ENCODE measurements around the gene RPS10. TPM values are rescaled to one million over a fixed set of nuclear protein-coding genes. Genes with fewer than 3 reads are reported as not detected.
"Not testable (repeated sequence)": the region's sequence is repeated elsewhere in the genome, so short reads cannot be mapped to it uniquely, and the experiment has no call there.

The RPS10 gene
- total and polyA plus RNA-seq, 2 experiments from 2014 or later: 1,755 to 2,175 TPM

DNA sequence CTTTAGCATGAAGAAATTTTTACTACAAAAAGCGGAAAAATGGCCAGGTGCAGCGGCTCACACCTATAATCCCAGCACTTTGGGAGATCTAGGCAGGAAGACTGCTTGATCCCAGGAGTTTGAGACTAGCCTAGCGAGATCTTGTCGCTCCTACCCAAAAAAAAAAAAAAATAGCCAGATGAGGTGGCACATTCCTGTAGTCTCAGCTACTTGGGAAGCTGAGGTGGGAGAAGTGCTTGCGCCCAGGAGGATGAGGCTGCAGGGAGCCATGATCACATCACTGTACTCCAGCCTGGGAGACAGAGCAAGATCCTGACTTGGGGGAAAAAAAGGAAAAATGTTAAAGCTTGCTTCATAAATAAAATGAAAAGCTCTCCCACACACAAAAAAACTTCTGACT lies 47.9 kb downstream of the RPS10 start (continued):
- TF ChIP-seq ZNF331 (CRISPR knock-in tag; IDR thresholded peaks at IDR 0.05; ENCODE audit: low read depth): no peak
- TF ChIP-seq EZH2 (IDR thresholded peaks at IDR 0.05; ENCODE audit: low read depth, unreplicated experiment): no peak
- TF ChIP-seq, protein P1, sequence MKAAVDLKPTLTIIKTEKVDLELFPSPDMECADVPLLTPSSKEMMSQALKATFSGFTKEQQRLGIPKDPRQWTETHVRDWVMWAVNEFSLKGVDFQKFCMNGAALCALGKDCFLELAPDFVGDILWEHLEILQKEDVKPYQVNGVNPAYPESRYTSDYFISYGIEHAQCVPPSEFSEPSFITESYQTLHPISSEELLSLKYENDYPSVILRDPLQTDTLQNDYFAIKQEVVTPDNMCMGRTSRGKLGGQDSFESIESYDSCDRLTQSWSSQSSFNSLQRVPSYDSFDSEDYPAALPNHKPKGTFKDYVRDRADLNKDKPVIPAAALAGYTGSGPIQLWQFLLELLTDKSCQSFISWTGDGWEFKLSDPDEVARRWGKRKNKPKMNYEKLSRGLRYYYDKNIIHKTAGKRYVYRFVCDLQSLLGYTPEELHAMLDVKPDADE (IDR thresholded peaks at IDR 0.05): no peak

DNA sequence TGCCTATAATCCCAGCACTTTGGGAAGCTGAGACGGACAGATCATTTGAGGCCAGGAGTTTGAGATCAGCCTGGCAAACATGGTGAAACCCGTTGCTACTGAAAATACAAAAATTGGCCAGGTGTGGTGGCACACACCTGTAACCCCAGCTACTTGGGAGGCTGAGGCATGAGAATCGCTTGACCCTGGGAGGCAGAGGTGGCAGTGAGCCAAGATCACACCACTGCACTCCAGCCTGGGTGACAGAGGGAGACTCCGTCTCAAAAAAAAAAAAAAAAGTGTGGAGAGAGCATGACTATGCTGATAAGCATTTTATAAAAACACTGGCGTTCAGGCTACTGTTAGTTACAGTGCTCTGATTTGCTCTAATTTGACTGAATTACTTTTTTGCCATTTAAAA lies 48.3 kb downstream of the RPS10 start:
- not testable (repeated sequence) for H3K36me3 ChIP-seq (ENCODE audit: insufficient read depth); H3K27me3 ChIP-seq (ENCODE audit: insufficient read depth); H3K4me3 Mint-ChIP-seq; H3K9me3 Mint-ChIP-seq; H3K4me3 ChIP-seq; H2AFZ ChIP-seq; ATAC-seq; H3K27me3 Mint-ChIP-seq (ENCODE audit: insufficient read depth, low read depth, poor library complexity); H3K9me2 ChIP-seq (ENCODE audit: insufficient read depth); H3K4me1 Mint-ChIP-seq; DNase-seq (ENCODE audit: low spot score); H3F3A ChIP-seq (replicated peaks; ENCODE audit: low read depth); H3K27ac Mint-ChIP-seq; H3K4me1 ChIP-seq (ENCODE audit: insufficient read depth); H3K4me2 ChIP-seq; H3K36me3 Mint-ChIP-seq (ENCODE audit: low read depth)
- Histone ChIP-seq H3K27ac (ENCODE audit: low read depth) (0 out of 2 replicates have a peak overlapping the region, but pooled peaks have one; percentile 65), H4K20me1 (replicated peaks; ENCODE audit: insufficient read depth) (peaks cover 52% of the 10 kb centered on the region), H3K79me2 (replicated peaks; ENCODE audit: insufficient read depth) (peaks cover 100% of the 10 kb centered on the region)

DNA sequence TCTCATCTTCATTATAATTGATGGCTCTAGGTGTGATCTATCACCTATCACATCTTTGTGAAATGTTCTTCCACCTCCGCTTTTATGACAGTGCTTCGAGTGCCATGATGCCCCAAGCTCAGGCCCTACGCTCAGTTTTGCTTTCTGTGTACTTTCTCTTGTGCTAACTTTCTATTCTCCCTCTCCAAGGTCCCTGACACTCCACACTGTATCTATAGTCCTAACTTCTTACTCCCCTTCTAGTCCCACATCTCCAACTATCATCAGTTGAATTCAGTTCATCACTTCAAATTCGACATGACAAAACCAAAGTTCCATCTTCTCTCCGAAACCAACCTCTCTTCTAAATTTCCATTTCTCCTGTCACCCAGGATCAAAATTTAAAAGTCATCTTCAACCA lies 50.0 kb downstream of the RPS10 start:
- Histone ChIP-seq H2AFZ (no peak overlapping the region), H3K9me2 (ENCODE audit: insufficient read depth) (no peaks in the 10 kb centered on the region), H3K79me2 (replicated peaks; ENCODE audit: insufficient read depth) (peaks cover 100% of the 10 kb centered on the region), H3F3A (replicated peaks; ENCODE audit: low read depth) (0 out of 2 replicates have a peak, but pooled peaks cover 4% of the 10 kb centered on the region), H3K4me1 (ENCODE audit: insufficient read depth) (0 out of 2 replicates have a peak, but pooled peaks cover 3% of the 10 kb centered on the region), H3K4me2 (no peak overlapping the region), H3K36me3 (ENCODE audit: insufficient read depth) (no peaks in the 10 kb centered on the region), H3K4me3 (no peak overlapping the region), H3K27ac (ENCODE audit: low read depth) (no peak overlapping the region), H3K27me3 (ENCODE audit: insufficient read depth) (no peaks in the 10 kb centered on the region), H4K20me1 (replicated peaks; ENCODE audit: insufficient read depth) (peaks cover 42% of the 10 kb centered on the region)
- TF ChIP-seq, protein P2, sequence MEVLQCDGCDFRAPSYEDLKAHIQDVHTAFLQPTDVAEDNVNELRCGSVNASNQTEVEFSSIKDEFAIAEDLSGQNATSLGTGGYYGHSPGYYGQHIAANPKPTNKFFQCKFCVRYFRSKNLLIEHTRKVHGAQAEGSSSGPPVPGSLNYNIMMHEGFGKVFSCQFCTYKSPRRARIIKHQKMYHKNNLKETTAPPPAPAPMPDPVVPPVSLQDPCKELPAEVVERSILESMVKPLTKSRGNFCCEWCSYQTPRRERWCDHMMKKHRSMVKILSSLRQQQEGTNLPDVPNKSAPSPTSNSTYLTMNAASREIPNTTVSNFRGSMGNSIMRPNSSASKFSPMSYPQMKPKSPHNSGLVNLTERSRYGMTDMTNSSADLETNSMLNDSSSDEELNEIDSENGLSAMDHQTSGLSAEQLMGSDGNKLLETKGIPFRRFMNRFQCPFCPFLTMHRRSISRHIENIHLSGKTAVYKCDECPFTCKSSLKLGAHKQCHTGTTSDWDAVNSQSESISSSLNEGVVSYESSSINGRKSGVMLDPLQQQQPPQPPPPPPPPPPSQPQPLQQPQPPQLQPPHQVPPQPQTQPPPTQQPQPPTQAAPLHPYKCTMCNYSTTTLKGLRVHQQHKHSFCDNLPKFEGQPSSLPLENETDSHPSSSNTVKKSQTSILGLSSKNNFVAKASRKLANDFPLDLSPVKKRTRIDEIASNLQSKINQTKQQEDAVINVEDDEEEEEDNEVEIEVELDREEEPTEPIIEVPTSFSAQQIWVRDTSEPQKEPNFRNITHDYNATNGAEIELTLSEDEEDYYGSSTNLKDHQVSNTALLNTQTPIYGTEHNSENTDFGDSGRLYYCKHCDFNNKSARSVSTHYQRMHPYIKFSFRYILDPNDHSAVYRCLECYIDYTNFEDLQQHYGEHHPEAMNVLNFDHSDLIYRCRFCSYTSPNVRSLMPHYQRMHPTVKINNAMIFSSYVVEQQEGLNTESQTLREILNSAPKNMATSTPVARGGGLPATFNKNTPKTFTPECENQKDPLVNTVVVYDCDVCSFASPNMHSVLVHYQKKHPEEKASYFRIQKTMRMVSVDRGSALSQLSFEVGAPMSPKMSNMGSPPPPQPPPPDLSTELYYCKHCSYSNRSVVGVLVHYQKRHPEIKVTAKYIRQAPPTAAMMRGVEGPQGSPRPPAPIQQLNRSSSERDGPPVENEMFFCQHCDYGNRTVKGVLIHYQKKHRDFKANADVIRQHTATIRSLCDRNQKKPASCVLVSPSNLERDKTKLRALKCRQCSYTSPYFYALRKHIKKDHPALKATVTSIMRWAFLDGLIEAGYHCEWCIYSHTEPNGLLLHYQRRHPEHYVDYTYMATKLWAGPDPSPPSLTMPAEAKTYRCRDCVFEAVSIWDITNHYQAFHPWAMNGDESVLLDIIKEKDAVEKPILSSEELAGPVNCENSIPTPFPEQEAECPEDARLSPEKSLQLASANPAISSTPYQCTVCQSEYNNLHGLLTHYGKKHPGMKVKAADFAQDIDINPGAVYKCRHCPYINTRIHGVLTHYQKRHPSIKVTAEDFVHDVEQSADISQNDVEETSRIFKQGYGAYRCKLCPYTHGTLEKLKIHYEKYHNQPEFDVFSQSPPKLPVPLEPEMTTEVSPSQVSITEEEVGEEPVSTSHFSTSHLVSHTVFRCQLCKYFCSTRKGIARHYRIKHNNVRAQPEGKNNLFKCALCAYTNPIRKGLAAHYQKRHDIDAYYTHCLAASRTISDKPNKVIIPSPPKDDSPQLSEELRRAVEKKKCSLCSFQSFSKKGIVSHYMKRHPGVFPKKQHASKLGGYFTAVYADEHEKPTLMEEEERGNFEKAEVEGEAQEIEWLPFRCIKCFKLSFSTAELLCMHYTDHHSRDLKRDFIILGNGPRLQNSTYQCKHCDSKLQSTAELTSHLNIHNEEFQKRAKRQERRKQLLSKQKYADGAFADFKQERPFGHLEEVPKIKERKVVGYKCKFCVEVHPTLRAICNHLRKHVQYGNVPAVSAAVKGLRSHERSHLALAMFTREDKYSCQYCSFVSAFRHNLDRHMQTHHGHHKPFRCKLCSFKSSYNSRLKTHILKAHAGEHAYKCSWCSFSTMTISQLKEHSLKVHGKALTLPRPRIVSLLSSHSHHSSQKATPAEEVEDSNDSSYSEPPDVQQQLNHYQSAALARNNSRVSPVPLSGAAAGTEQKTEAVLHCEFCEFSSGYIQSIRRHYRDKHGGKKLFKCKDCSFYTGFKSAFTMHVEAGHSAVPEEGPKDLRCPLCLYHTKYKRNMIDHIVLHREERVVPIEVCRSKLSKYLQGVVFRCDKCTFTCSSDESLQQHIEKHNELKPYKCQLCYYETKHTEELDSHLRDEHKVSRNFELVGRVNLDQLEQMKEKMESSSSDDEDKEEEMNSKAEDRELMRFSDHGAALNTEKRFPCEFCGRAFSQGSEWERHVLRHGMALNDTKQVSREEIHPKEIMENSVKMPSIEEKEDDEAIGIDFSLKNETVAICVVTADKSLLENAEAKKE (CRISPR knock-in tag; IDR thresholded peaks at IDR 0.05): no peak
- TF ChIP-seq JUNB (IDR thresholded peaks at IDR 0.05; ENCODE audit: unreplicated experiment) (no peak), EZH2 (IDR thresholded peaks at IDR 0.05; ENCODE audit: low read depth, unreplicated experiment) (no peak), POLR2AphosphoS5 (IDR thresholded peaks at IDR 0.05; ENCODE audit: low read depth) (no peak), ZNF331 (CRISPR knock-in tag; IDR thresholded peaks at IDR 0.05; ENCODE audit: low read depth) (no peak), CREB1 (CRISPR knock-in tag; IDR thresholded peaks at IDR 0.05; ENCODE audit: low read depth) (no peak)
- TF ChIP-seq, protein P3, sequence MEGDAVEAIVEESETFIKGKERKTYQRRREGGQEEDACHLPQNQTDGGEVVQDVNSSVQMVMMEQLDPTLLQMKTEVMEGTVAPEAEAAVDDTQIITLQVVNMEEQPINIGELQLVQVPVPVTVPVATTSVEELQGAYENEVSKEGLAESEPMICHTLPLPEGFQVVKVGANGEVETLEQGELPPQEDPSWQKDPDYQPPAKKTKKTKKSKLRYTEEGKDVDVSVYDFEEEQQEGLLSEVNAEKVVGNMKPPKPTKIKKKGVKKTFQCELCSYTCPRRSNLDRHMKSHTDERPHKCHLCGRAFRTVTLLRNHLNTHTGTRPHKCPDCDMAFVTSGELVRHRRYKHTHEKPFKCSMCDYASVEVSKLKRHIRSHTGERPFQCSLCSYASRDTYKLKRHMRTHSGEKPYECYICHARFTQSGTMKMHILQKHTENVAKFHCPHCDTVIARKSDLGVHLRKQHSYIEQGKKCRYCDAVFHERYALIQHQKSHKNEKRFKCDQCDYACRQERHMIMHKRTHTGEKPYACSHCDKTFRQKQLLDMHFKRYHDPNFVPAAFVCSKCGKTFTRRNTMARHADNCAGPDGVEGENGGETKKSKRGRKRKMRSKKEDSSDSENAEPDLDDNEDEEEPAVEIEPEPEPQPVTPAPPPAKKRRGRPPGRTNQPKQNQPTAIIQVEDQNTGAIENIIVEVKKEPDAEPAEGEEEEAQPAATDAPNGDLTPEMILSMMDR (conservative IDR thresholded peaks at IDR 0.05; ENCODE audit: low read depth in 2 of 2): no peak
- H3K27me3 Mint-ChIP-seq (ENCODE audit: insufficient read depth, low read depth, poor library complexity): no peaks in the 10 kb centered on the region
- H3K4me3 Mint-ChIP-seq: no peak overlapping the region
- H3K27ac Mint-ChIP-seq: no peak overlapping the region
- H3K36me3 Mint-ChIP-seq (ENCODE audit: low read depth): peaks cover 3% of the 10 kb centered on the region; the same call in 1 of the 3 replicates
- H3K9me3 Mint-ChIP-seq: no peaks in the 10 kb centered on the region
- H3K4me1 Mint-ChIP-seq: peaks cover 3% of the 10 kb centered on the region; the same call in 2 of the 3 replicates
- ATAC-seq (no peak), DNase-seq (ENCODE audit: low spot score) (no peak)

Measured in GM23338 (cell line).